Nephron (organoid): ENCODE data around the gene AFF1.
A peak's percentile ranks its signal among the peaks of the same experiment; 100 is the strongest.

Source experiments
- H3K27ac Mint-ChIP-seq, 3 experiments: 2 replicates each; pipeline ENCODE4 v1.8.0; 2020; ENCODE audit warnings: mixed read lengths in 3 of 3, mild to moderate bottlenecking in 2 of 3, moderate library complexity in 1 of 3
- H3K27me3 Mint-ChIP-seq: 2 replicates; pipeline ENCODE4 v1.8.0; 2021; ENCODE audit warnings: low read depth, mild to moderate bottlenecking, moderate library complexity, mixed read lengths
- H3K36me3 Mint-ChIP-seq: 2 replicates; pipeline ENCODE4 v1.8.0; 2020; ENCODE audit warnings: low read depth, mixed read lengths
- H3K4me1 Mint-ChIP-seq: 2 replicates; pipeline ENCODE4 v1.8.0; 2020; ENCODE audit warnings: mixed read lengths
- H3K4me3 Mint-ChIP-seq, 3 experiments: 2 replicates each; pipeline ENCODE4 v1.8.0; 2020; ENCODE audit warnings: mild to moderate bottlenecking in 3 of 3, mixed read lengths in 3 of 3, moderate library complexity in 2 of 3
- H3K9me3 Mint-ChIP-seq: 2 replicates; pipeline ENCODE4 v1.8.0; 2020; ENCODE audit warnings: mixed read lengths
- TF ChIP-seq, protein P1 (sequence below), 3 experiments: fragments of 200-600 bp; sonication (generic); IDR thresholded peaks; one replicate each; pipeline ENCODE4 v1.5.0; 2021; ENCODE audit warnings: antibody characterized with exemption in 3 of 3; ENCODE audit not compliant: unreplicated experiment in 3 of 3

Gene AFF1

DNA sequence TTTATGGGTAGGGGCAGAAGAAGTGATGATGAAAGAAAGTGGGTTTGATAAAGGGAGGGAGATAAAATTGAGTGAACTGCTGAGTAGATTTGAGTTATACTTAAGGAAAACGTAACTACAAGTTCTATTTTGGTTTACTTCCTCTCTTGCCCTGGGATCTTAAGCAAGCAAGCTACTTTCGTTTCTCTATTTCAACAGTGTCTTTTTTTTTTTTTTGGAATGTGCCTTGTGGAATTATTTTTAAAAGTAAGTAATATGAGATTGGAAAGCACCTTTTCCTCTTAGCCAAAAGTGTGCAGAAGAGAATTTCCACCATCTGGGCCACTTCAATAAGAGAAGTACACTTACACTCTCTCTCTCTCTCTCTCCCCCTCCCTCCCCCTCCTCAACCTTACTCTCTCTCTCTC, 26.6 kb upstream of the AFF1 start:
- Mint-ChIP-seq H3K36me3 (no peaks in the 10 kb centered on the region), H3K4me3 (peak overlapping the region in 2 of 3 experiments; percentile 4 to 7), H3K27me3 (no peaks in the 10 kb centered on the region), H3K27ac (peak overlapping the region; percentile 18 to 58 (median 32)), H3K9me3 (no peaks in the 10 kb centered on the region), H3K4me1 (peaks cover 34% of the 10 kb centered on the region)
- TF ChIP-seq, protein P1, sequence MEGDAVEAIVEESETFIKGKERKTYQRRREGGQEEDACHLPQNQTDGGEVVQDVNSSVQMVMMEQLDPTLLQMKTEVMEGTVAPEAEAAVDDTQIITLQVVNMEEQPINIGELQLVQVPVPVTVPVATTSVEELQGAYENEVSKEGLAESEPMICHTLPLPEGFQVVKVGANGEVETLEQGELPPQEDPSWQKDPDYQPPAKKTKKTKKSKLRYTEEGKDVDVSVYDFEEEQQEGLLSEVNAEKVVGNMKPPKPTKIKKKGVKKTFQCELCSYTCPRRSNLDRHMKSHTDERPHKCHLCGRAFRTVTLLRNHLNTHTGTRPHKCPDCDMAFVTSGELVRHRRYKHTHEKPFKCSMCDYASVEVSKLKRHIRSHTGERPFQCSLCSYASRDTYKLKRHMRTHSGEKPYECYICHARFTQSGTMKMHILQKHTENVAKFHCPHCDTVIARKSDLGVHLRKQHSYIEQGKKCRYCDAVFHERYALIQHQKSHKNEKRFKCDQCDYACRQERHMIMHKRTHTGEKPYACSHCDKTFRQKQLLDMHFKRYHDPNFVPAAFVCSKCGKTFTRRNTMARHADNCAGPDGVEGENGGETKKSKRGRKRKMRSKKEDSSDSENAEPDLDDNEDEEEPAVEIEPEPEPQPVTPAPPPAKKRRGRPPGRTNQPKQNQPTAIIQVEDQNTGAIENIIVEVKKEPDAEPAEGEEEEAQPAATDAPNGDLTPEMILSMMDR (IDR thresholded peaks at IDR 0.05; ENCODE audit: unreplicated experiment in 3 of 3) = no peak

DNA sequence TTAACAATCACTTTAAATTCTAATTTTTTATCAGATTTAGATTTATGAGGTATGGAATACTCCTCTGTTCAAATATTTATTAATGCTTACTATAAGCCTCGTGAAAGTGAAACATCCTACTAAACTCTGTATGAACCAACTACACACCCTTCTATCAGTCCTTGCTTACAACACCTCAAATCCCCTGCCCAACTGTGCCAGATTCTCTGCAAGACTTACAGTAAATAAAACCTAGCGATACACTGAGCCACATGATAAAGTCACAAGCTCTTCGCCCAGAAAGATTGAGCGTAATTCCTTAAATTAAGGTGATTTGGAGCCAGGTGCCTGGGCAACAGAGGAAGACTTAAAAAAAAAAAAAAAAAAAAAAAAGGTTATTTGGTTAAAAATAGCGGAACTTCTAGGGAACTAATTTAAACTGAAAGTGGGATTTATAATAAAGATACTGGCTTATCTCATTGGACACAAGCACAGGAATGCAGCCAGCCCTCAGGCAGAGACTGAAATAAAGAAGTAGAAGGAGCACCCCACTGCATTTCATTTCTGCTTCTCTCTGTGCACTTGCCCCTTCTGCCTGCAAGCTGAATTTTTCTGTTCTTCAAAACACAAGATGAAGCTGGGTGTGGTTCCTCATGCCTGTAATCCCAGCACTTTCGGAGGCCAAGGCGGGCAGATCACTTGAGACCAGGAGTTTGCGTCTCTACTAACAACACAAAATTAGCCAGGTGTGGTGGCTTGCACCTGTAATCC, 25.1 kb upstream of the AFF1 start:
- peaks cover 34% of the 10 kb centered on the region for H3K4me1 Mint-ChIP-seq
- H3K4me3 Mint-ChIP-seq = no peak overlapping the region
- TF ChIP-seq, protein P1 (IDR thresholded peaks at IDR 0.05; ENCODE audit: unreplicated experiment in 3 of 3) = no peak
- no peaks in the 10 kb centered on the region for H3K27me3 Mint-ChIP-seq
- no peaks in the 10 kb centered on the region for H3K36me3 Mint-ChIP-seq
- H3K9me3 Mint-ChIP-seq = no peaks in the 10 kb centered on the region
- H3K27ac Mint-ChIP-seq = no peak overlapping the region

DNA sequence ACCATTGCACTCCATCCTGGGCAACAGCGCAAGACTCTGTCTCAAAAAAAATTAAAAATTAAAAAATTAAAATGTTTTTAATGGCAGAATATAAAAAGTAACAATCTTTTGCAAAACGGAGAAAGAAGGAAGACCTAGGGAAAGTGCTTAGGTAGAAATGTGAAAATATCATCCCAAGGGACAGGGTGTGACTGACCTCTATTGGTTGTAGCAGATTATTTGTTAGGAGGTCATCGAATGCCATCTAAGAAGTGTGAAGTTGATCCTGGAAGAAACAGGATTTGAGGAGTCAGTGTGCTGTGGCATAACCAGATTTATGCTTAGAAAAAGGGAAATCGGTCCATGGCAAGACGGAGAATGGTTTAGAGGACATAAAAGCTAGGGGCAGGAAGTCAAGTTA, 24.4 kb upstream of the AFF1 start:
- TF ChIP-seq, protein P1 (IDR thresholded peaks at IDR 0.05; ENCODE audit: unreplicated experiment in 3 of 3) = no peak
- no peak overlapping the region for H3K27ac Mint-ChIP-seq
- H3K27me3 Mint-ChIP-seq = peaks cover 3% of the 10 kb centered on the region
- H3K9me3 Mint-ChIP-seq = no peaks in the 10 kb centered on the region
- peaks cover 34% of the 10 kb centered on the region for H3K4me1 Mint-ChIP-seq
- H3K4me3 Mint-ChIP-seq = no peak overlapping the region
- H3K36me3 Mint-ChIP-seq = no peaks in the 10 kb centered on the region

DNA sequence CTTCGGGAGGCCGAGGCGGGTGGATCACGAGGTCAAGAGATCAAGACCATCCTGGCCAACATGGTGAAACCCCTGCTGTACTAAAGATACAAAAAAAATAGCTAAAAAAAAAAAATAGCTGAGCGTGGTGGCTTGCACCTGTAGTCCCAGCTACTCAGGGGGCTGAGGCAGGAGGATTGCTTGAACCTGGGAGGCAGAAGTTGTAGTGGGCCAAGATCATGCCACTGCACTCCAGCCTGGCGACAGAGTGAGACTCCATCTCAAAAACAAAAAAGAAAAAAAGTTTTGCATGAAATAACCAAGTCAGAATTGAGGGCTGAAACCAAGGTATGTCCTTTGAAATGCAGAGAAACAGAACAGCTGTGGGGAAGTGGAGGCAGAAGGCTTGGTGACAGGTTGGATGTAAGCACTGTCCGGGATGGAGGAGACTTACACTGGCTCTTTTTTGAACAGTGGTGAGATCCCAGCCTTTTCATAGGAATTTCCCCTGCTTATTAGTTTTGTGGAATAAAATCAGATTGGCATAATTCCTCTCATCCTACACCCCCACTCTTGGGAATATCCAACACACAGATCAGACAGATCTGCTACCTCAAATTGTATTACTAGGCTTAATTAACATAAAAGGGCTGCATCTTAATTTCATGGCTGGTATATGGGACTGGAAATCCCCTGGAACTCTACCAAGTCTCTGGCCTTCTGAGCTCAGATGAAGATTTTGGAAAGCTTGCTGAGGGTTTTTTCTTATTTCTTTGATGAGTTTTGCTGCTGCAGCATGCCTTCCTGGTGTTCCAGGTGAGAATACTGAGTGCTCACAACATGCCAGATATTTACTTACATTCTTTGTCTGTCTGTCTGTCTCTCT, 23.8 kb upstream of the AFF1 start:
- TF ChIP-seq, protein P1 (IDR thresholded peaks at IDR 0.05; ENCODE audit: unreplicated experiment in 3 of 3) = no peak
- no peak overlapping the region for H3K4me3 Mint-ChIP-seq
- peaks cover 34% of the 10 kb centered on the region for H3K4me1 Mint-ChIP-seq
- no peak overlapping the region for H3K27ac Mint-ChIP-seq
- H3K27me3 Mint-ChIP-seq = peaks cover 3% of the 10 kb centered on the region
- H3K9me3 Mint-ChIP-seq = no peaks in the 10 kb centered on the region
- no peaks in the 10 kb centered on the region for H3K36me3 Mint-ChIP-seq

DNA sequence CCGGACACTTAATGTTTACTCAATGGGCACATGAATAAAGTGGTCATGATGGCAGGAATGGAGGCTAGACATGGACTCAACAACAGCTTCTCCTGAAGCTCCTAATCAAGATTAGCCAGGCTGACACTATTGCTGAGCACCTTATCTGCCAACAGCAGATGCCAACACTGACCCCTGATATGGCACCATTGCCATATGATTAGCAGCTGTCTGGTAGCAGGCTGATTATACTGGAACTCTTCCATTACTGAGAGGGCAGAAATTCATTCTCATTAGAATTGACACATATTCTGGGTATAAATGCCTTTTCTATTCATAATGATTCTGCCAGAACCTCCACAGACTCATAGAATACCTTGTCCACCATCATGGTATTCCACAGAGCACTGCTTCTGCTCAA, 18.4 kb upstream of the AFF1 start:
- Mint-ChIP-seq H3K36me3 (no peaks in the 10 kb centered on the region), H3K27me3 (peaks cover 7% of the 10 kb centered on the region), H3K9me3 (no peaks in the 10 kb centered on the region), H3K4me3 (no peak overlapping the region), H3K4me1 (peaks cover 1% of the 10 kb centered on the region), H3K27ac (no peak overlapping the region)
- TF ChIP-seq, protein P1 (IDR thresholded peaks at IDR 0.05; ENCODE audit: unreplicated experiment in 3 of 3) = no peak
